Endothelial cell of umbilical vein (primary cell): Measurements from ENCODE around the gene UPP2. TPM values are rescaled to one million over a fixed set of nuclear protein-coding genes. Genes with fewer than 3 reads are reported as not detected.

ENCODE experiments used
- BruUV-seq: library from RNA; stranded (reverse); fragments of 400-500 nt; replicated peaks from 2 replicates; lab custom pipeline; 2021; lab: Mats Ljungman, UMichigan
- CTCF ChIA-PET: fragments of 300-600, 350-600 bp; sonication (Branson Sonifier 250); formaldehyde crosslinking; loops from one replicate; lab custom pipeline; 2021; ENCODE audit warnings: antibody characterized with exemption, inconsistent platforms; lab: Charles Lee
- POLR2A ChIA-PET: fragments of 300-600, 350-600 bp; sonication (Branson Sonifier 250); formaldehyde crosslinking; loops from one replicate; lab custom pipeline; 2021; ENCODE audit warnings: antibody characterized with exemption, inconsistent platforms; lab: Charles Lee
- DNase-seq: peaks from one replicate; pipeline ENCODE4 v3.0.0-alpha.2; 2011; ENCODE audit warnings: low read depth, low spot score
- FAIRE-seq: peaks from 2 replicates; lab custom pipeline; 2011; peaks lifted over from hg19 to GRCh38; lab: Jason Lieb, UNC
- H2AFZ ChIP-seq: 2 replicates; pipeline ENCODE4 v1.6.0; 2012; ENCODE audit warnings: low read depth, low read length, control low read depth, inconsistent platforms
- H3K27ac ChIP-seq: 2 replicates; pipeline ENCODE4 v1.5.1; 2011; ENCODE audit warnings: low read depth, mild to moderate bottlenecking, control low read depth, low read length, moderate library complexity; ENCODE audit not compliant: insufficient read depth
- H3K27me3 ChIP-seq, 2 experiments: 2 replicates each; pipeline versions ENCODE4 v1.6.0 to v1.6.1; 2011; ENCODE audit warnings: low read length in 2 of 2, mixed read lengths in 1 of 2; ENCODE audit not compliant: control insufficient read depth in 2 of 2, insufficient read depth in 2 of 2
- H3K36me3 ChIP-seq, 2 experiments: 2 replicates in 1 of 2; 3 replicates in 1 of 2; pipeline ENCODE4 v1.5.1; 2011; ENCODE audit warnings: low read length in 2 of 2, mild to moderate bottlenecking in 1 of 2, moderate library complexity in 1 of 2; ENCODE audit not compliant: control insufficient read depth in 2 of 2, insufficient read depth in 2 of 2; ENCODE audit errors: extremely low read depth in 1 of 2
- H3K4me1 ChIP-seq: 3 replicates; pipeline ENCODE4 v1.5.1; 2011; ENCODE audit warnings: mild to moderate bottlenecking, low read length; ENCODE audit not compliant: control insufficient read depth, insufficient read depth; ENCODE audit errors: extremely low read depth
- H3K4me2 ChIP-seq: 2 replicates; pipeline ENCODE4 v1.6.1; 2011; ENCODE audit warnings: low read length, control low read depth, mixed read lengths; ENCODE audit not compliant: insufficient read depth
- H3K4me3 ChIP-seq, 3 experiments: fragments of 200-600 bp in 1 of 3; sonication (generic), shearing (Covaris generic) in 1 of 3; replicated peaks in 1 of 3; 2 replicates each; pipeline ENCODE4 v1.5.1; 2011 to 2016; ENCODE audit warnings: control low read depth in 3 of 3, low read length in 3 of 3, mild to moderate bottlenecking in 2 of 3, inconsistent platforms in 1 of 3, low read depth in 1 of 3, moderate library complexity in 1 of 3; ENCODE audit not compliant: insufficient read depth in 1 of 3
- H3K79me2 ChIP-seq: 2 replicates; pipeline ENCODE4 v1.6.0; 2012; ENCODE audit warnings: low read length, inconsistent platforms; ENCODE audit not compliant: control insufficient read depth, insufficient read depth
- H3K9ac ChIP-seq: replicated peaks from 2 replicates; pipeline ENCODE3; 2011; ENCODE audit warnings: low read length, control low read depth; ENCODE audit not compliant: insufficient read depth; ENCODE audit errors: extremely low read depth
- H3K9me1 ChIP-seq: replicated peaks from 3 replicates; pipeline ENCODE4 v1.6.0; 2011; ENCODE audit warnings: mild to moderate bottlenecking, low read length; ENCODE audit not compliant: control insufficient read depth, insufficient read depth; ENCODE audit errors: extremely low read depth
- H3K9me3 ChIP-seq: replicated peaks from 2 replicates; pipeline ENCODE4 v1.5.1; 2012; ENCODE audit warnings: low read length, inconsistent platforms; ENCODE audit not compliant: control insufficient read depth, insufficient read depth
- H4K20me1 ChIP-seq: replicated peaks from 2 replicates; pipeline ENCODE3; 2011; ENCODE audit warnings: mild to moderate bottlenecking, low read length; ENCODE audit not compliant: control insufficient read depth, insufficient read depth; ENCODE audit errors: extremely low read depth
- EZH2 ChIP-seq: IDR thresholded peaks from 2 replicates; pipeline ENCODE4 v1.6.1; 2012; ENCODE audit warnings: borderline replicate concordance, low read depth, mild to moderate bottlenecking, moderate library complexity, low read length, inconsistent platforms; ENCODE audit not compliant: severe bottlenecking
- FOS ChIP-seq: IDR thresholded peaks from 2 replicates; pipeline ENCODE4 v1.6.1; 2011; ENCODE audit warnings: mild to moderate bottlenecking, low read length, moderate library complexity, borderline replicate concordance; ENCODE audit not compliant: insufficient read depth
- GATA2 ChIP-seq: IDR thresholded peaks from 2 replicates; pipeline ENCODE4 v1.7.0; 2011; ENCODE audit warnings: low read depth, mild to moderate bottlenecking, moderate library complexity, mixed read lengths, low read length; ENCODE audit not compliant: insufficient read length, insufficient read depth
- JUN ChIP-seq: IDR thresholded peaks from 2 replicates; pipeline ENCODE4 v1.6.1; 2011; ENCODE audit warnings: borderline replicate concordance, low read depth; ENCODE audit not compliant: insufficient read length, insufficient read depth
- MYC ChIP-seq: IDR thresholded peaks from one replicate; pipeline ENCODE4 v1.6.1; 2011; ENCODE audit warnings: mild to moderate bottlenecking, low read depth, low read length
- POLR2A ChIP-seq: IDR thresholded peaks from 2 replicates; pipeline ENCODE4 v1.6.1; 2012; ENCODE audit warnings: low read depth, mild to moderate bottlenecking, control low read depth, low read length
- POLR2AphosphoS5 ChIP-seq: IDR thresholded peaks from 2 replicates; pipeline ENCODE4 v1.6.1; 2012; ENCODE audit warnings: low read depth, mild to moderate bottlenecking, control low read depth, low read length, moderate library complexity; ENCODE audit not compliant: insufficient read depth
- dilution Hi-C: fragments of 300-500 bp; cut with MboI; formaldehyde crosslinking; loops from one replicate; pipeline ENCODE4 v1.15.0; 2019; ENCODE audit warnings: low sequenced_read_pairs; ENCODE audit not compliant: extremely low pct_ligation_motif_present
- intact Hi-C: fragments of 100-400 bp; cut with micrococcal nuclease; formaldehyde crosslinking; loops from one replicate; pipeline ENCODE4 v1.10.0; 2022
- polyA plus RNA-seq, 4 experiments: library from polyadenylated mRNA; depleted of rRNA in 3 of 4; stranded (reverse) in 3 of 4; unstranded in 1 of 4; fragments of >200 nt; gene quantifications; 2 replicates each; pipeline versions ENCODE4 v1.2.1 to v1.2.3, GENCODE V29; 2011 to 2012; ENCODE audit warnings: missing spikeins in 1 of 4
- total RNA-seq: library from RNA; stranded (reverse); gene quantifications from 2 replicates; pipeline ENCODE4 v1.2.3, GENCODE V29; 2021
- TF ChIP-seq, protein P1 (sequence below): IDR thresholded peaks from 2 replicates; pipeline ENCODE4 v1.6.1; 2011; ENCODE audit not compliant: insufficient read depth, insufficient read length
- TF ChIP-seq, protein P2 (sequence below), 2 donors: IDR thresholded peaks; 1 replicate in 1 of 2; 2 replicates in 1 of 2; pipeline ENCODE4 v1.5.1; 2011; ENCODE audit warnings: low read length in 2 of 2, mild to moderate bottlenecking in 2 of 2, moderate library complexity in 2 of 2, control low read depth in 1 of 2, inconsistent platforms in 1 of 2, low read depth in 1 of 2; ENCODE audit not compliant: insufficient read depth in 1 of 2; ENCODE audit errors: extremely low read depth in 1 of 2

UPP2 gene
- total and polyA plus RNA-seq, 2 donors (not counting 3 experiments of a cell fraction or from before 2014, with no cell fraction given), result not detected

DNA sequence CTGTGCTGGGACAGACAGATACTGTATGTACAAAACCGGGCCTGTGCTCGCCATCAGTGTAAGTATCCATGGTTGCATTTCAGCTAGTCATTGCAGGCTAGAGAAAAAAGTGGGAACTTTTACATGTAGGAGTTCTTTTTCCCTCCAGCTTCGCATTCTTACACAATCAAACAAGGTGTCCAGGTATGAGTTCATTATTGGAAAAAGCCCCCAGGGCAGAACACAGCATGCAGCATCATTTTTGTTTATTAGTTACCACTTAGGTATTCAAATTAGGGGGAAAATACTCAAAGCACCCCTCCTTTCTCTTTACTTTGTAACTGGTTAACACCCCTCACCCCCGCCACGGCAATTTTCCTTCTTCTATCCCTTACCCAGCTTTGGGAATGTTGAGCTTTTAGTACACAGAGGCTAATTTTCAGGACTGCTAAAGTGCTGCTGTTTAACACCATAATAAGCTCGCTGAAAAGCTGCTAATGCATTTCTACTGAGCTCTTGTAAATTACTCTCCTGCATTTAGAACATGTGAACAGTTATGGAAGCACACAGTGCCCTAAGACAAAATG is 13.6 kb downstream of the UPP2 start:
- Histone ChIP-seq H3K4me1 (no peaks in the 10 kb centered on the region), H3K4me3 (no peak overlapping the region), H3K9me3 (no peaks in the 10 kb centered on the region), H3K27ac (no peak overlapping the region), H4K20me1 (no peaks in the 10 kb centered on the region), H3K9ac (no peak overlapping the region), H3K36me3 (no peaks in the 10 kb centered on the region), H2AFZ (no peak overlapping the region), H3K27me3 (peaks cover 2 to 3% of the 10 kb centered on the region in 2 experiments), H3K79me2 (no peaks in the 10 kb centered on the region), H3K4me2 (no peak overlapping the region), H3K9me1 (no peaks in the 10 kb centered on the region)
- ChIA-PET CTCF (no interaction called here), POLR2A (no interaction called here)
- TF ChIP-seq POLR2A, result no peak
- TF ChIP-seq GATA2, result no peak
- TF ChIP-seq EZH2, result no peak
- TF ChIP-seq, protein P1, sequence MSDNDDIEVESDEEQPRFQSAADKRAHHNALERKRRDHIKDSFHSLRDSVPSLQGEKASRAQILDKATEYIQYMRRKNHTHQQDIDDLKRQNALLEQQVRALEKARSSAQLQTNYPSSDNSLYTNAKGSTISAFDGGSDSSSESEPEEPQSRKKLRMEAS, result no peak
- TF ChIP-seq MYC, result no peak
- TF ChIP-seq, protein P2, sequence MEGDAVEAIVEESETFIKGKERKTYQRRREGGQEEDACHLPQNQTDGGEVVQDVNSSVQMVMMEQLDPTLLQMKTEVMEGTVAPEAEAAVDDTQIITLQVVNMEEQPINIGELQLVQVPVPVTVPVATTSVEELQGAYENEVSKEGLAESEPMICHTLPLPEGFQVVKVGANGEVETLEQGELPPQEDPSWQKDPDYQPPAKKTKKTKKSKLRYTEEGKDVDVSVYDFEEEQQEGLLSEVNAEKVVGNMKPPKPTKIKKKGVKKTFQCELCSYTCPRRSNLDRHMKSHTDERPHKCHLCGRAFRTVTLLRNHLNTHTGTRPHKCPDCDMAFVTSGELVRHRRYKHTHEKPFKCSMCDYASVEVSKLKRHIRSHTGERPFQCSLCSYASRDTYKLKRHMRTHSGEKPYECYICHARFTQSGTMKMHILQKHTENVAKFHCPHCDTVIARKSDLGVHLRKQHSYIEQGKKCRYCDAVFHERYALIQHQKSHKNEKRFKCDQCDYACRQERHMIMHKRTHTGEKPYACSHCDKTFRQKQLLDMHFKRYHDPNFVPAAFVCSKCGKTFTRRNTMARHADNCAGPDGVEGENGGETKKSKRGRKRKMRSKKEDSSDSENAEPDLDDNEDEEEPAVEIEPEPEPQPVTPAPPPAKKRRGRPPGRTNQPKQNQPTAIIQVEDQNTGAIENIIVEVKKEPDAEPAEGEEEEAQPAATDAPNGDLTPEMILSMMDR (IDR thresholded peaks at IDR 0.05; ENCODE audit: extremely low read depth in 1 of 2, insufficient read depth in 1 of 2, low read depth in 1 of 2, low read length in 2 of 2), result no peak
- TF ChIP-seq JUN, result no peak
- TF ChIP-seq FOS, result no peak
- no peak for TF ChIP-seq POLR2AphosphoS5
- DNase-seq (no peak), FAIRE-seq (no peak)
- dilution Hi-C loops, result no loop called here
- intact Hi-C loops, result no loop called here
- BruUV-seq, result no TSS peak
